H1 (cell line): Measurements from ENCODE around the gene INPP4A. TPM values are rescaled to one million over a fixed set of nuclear protein-coding genes. Genes with fewer than 3 reads are reported as not detected.

ENCODE experiments used
- CTCF ChIA-PET: fragments of 300-600 bp; sonication (Branson Sonifier 250); formaldehyde crosslinking; loops from one replicate; lab custom pipeline; 2021; ENCODE audit not compliant: partially characterized antibody; lab: Charles Lee
- POLR2A ChIA-PET: fragments of 300-600 bp; sonication (Branson Sonifier 250); formaldehyde crosslinking; loops from one replicate; lab custom pipeline; 2021; ENCODE audit warnings: inconsistent platforms; ENCODE audit not compliant: partially characterized antibody; lab: Charles Lee
- DNase-seq, 2 experiments: peaks; one replicate each; pipeline versions ENCODE4 v3.0.0 to v3.0.0-alpha.2; 2010 to 2022; ENCODE audit warnings: low spot score in 2 of 2, low read depth in 1 of 2, mixed read lengths in 1 of 2
- FAIRE-seq: peaks from 2 replicates; lab custom pipeline; 2011; peaks lifted over from hg19 to GRCh38; lab: Jason Lieb, UNC
- H2AFZ ChIP-seq: 2 replicates; pipeline ENCODE4 v1.8.1; 2012; ENCODE audit warnings: low read length, inconsistent platforms
- H2AK5ac ChIP-seq: 2 replicates; pipeline ENCODE4 v1.6.1; 2013; ENCODE audit warnings: low read depth, low read length
- H2BK120ac ChIP-seq: replicated peaks from 2 replicates; pipeline ENCODE3; 2013; ENCODE audit warnings: low read depth, low read length, inconsistent platforms
- H2BK12ac ChIP-seq: 2 replicates; pipeline ENCODE4 v1.6.1; 2013; ENCODE audit warnings: low read depth, low read length
- H2BK15ac ChIP-seq: 2 replicates; pipeline ENCODE4 v1.6.1; 2013; ENCODE audit warnings: low read length
- H2BK20ac ChIP-seq: 2 replicates; pipeline ENCODE4 v1.6.1; 2013; ENCODE audit warnings: low read length
- H2BK5ac ChIP-seq: 2 replicates; pipeline ENCODE4 v1.6.1; 2013; ENCODE audit warnings: low read depth, low read length
- H3K14ac ChIP-seq: 2 replicates; pipeline ENCODE4 v1.6.1; 2013; ENCODE audit warnings: inconsistent platforms; ENCODE audit not compliant: insufficient read length
- H3K18ac ChIP-seq: 2 replicates; pipeline ENCODE4 v1.6.1; 2013; ENCODE audit warnings: low read length; ENCODE audit errors: extremely low read depth
- H3K23ac ChIP-seq: 2 replicates; pipeline ENCODE4 v1.6.1; 2013; ENCODE audit warnings: inconsistent platforms; ENCODE audit not compliant: insufficient read length
- H3K23me2 ChIP-seq: 2 replicates; pipeline ENCODE4 v1.6.1; 2013; ENCODE audit warnings: low read depth, low read length
- H3K27ac ChIP-seq: 2 replicates; pipeline ENCODE4 v1.6.1; 2011; ENCODE audit warnings: low read depth, low read length, inconsistent platforms
- H3K27me3 ChIP-seq, 4 experiments: replicated peaks in 1 of 4; 1 replicate in 1 of 4; 2 replicates in 3 of 4; pipeline versions ENCODE4 v1.6.1 to v1.8.1; 2011 to 2013; ENCODE audit warnings: low read length in 3 of 4, mild to moderate bottlenecking in 3 of 4, inconsistent platforms in 2 of 4, mixed read lengths in 2 of 4, moderate library complexity in 1 of 4; ENCODE audit not compliant: control insufficient read depth in 3 of 4, insufficient read depth in 3 of 4; ENCODE audit errors: extremely low read depth in 1 of 4
- H3K36me3 ChIP-seq, 4 experiments: 2 replicates each; pipeline versions ENCODE4 v1.6.1 to v1.8.1; 2011 to 2013; ENCODE audit warnings: mild to moderate bottlenecking in 4 of 4, low read length in 3 of 4, moderate library complexity in 2 of 4, control low read depth in 1 of 4, inconsistent platforms in 1 of 4; ENCODE audit not compliant: insufficient read depth in 4 of 4, control insufficient read depth in 2 of 4
- H3K4ac ChIP-seq: replicated peaks from 2 replicates; pipeline ENCODE3; 2013; ENCODE audit warnings: low read length, low read depth, mixed read lengths, inconsistent platforms; ENCODE audit not compliant: insufficient read length
- H3K4me1 ChIP-seq, 4 experiments: replicated peaks in 1 of 4; 1 replicate in 1 of 4; 2 replicates in 3 of 4; pipeline versions ENCODE4 v1.6.1 to v1.8.1; 2011 to 2013; ENCODE audit warnings: low read length in 3 of 4, inconsistent platforms in 2 of 4, mixed read lengths in 1 of 4; ENCODE audit not compliant: insufficient read depth in 4 of 4, control insufficient read depth in 3 of 4
- H3K4me2 ChIP-seq, 2 experiments: 2 replicates each; pipeline versions ENCODE4 v1.6.1 to v1.8.1; 2011 to 2013; ENCODE audit warnings: low read depth in 2 of 2, low read length in 2 of 2, control low read depth in 1 of 2, inconsistent platforms in 1 of 2, mild to moderate bottlenecking in 1 of 2; ENCODE audit not compliant: insufficient read depth in 1 of 2
- H3K4me3 ChIP-seq, 4 experiments: fragments of 200-600, 300-600 bp in 1 of 4; sonication (generic), shearing (Covaris generic), sonication (Bioruptor Twin) in 1 of 4; 2 replicates each; pipeline versions ENCODE4 v1.5.1 to v1.8.1; 2011 to 2016; ENCODE audit warnings: low read length in 4 of 4, low read depth in 3 of 4, control low read depth in 2 of 4, inconsistent platforms in 2 of 4, mild to moderate bottlenecking in 2 of 4, mixed read lengths in 1 of 4, moderate library complexity in 1 of 4; ENCODE audit not compliant: insufficient read depth in 2 of 4; ENCODE audit errors: extremely low read depth in 1 of 4
- H3K56ac ChIP-seq: replicated peaks from 2 replicates; pipeline ENCODE3; 2013; ENCODE audit warnings: low read depth, mild to moderate bottlenecking, mixed read lengths, low read length, inconsistent platforms; ENCODE audit not compliant: insufficient read length
- H3K79me1 ChIP-seq: 2 replicates; pipeline ENCODE4 v1.6.1; 2013; ENCODE audit warnings: low read depth, low read length, control low read depth
- H3K79me2 ChIP-seq, 2 experiments: 2 replicates each; pipeline versions ENCODE4 v1.6.1 to v1.8.1; 2012 to 2013; ENCODE audit warnings: low read length in 2 of 2, mild to moderate bottlenecking in 2 of 2, inconsistent platforms in 1 of 2; ENCODE audit not compliant: insufficient read depth in 2 of 2, control insufficient read depth in 1 of 2
- H3K9ac ChIP-seq, 4 experiments: replicated peaks in 1 of 4; 1 replicate in 1 of 4; 2 replicates in 3 of 4; pipeline versions ENCODE4 v1.6.1 to v1.8.1; 2011 to 2013; ENCODE audit warnings: low read depth in 3 of 4, low read length in 3 of 4, control low read depth in 2 of 4, mild to moderate bottlenecking in 2 of 4, moderate library complexity in 2 of 4, inconsistent platforms in 1 of 4; ENCODE audit errors: extremely low read depth in 1 of 4
- H3K9me3 ChIP-seq, 2 experiments: 2 replicates each; pipeline versions ENCODE4 v1.6.1 to v1.8.1; 2012 to 2013; ENCODE audit warnings: mild to moderate bottlenecking in 2 of 2, moderate library complexity in 2 of 2, control low read depth in 1 of 2, inconsistent platforms in 1 of 2, low read depth in 1 of 2, low read length in 1 of 2, mixed read lengths in 1 of 2; ENCODE audit not compliant: insufficient read depth in 2 of 2
- H4K20me1 ChIP-seq, 2 experiments: replicated peaks in 1 of 2; 2 replicates each; pipeline versions ENCODE3 to v1.8.1; 2011 to 2013; ENCODE audit warnings: inconsistent platforms in 2 of 2, low read length in 2 of 2, mild to moderate bottlenecking in 1 of 2; ENCODE audit not compliant: insufficient read depth in 2 of 2, control insufficient read depth in 1 of 2
- H4K5ac ChIP-seq: 2 replicates; pipeline ENCODE4 v1.6.1; 2013; ENCODE audit warnings: low read length, low read depth, mixed read lengths, inconsistent platforms; ENCODE audit not compliant: insufficient read length
- H4K8ac ChIP-seq: 2 replicates; pipeline ENCODE4 v1.8.0; 2013; ENCODE audit warnings: mild to moderate bottlenecking, moderate library complexity, low read length, inconsistent platforms; ENCODE audit not compliant: insufficient read depth; ENCODE audit errors: extremely low read depth
- H4K91ac ChIP-seq: replicated peaks from 2 replicates; pipeline ENCODE3; 2013; ENCODE audit warnings: low read length, mixed read lengths, inconsistent platforms; ENCODE audit not compliant: insufficient read length
- CEBPB ChIP-seq: IDR thresholded peaks from 2 replicates; pipeline ENCODE4 v1.6.1; 2012; ENCODE audit warnings: low read depth, low read length
- CHD2 ChIP-seq: IDR thresholded peaks from 2 replicates; pipeline ENCODE4 v1.6.1; 2012; ENCODE audit warnings: low read length, improper control_type of control experiment
- CTCF ChIP-seq, 3 experiments: IDR thresholded peaks; 1 replicate in 2 of 3; 2 replicates in 1 of 3; pipeline versions ENCODE4 v1.5.1 to v1.6.1; 2011; ENCODE audit warnings: low read length in 3 of 3, mild to moderate bottlenecking in 3 of 3, inconsistent platforms in 2 of 3, low read depth in 1 of 3, moderate library complexity in 1 of 3; ENCODE audit not compliant: insufficient read depth in 1 of 3; ENCODE audit errors: control extremely low read depth in 1 of 3
- EGR1 ChIP-seq: IDR thresholded peaks from 2 replicates; pipeline ENCODE4 v1.6.1; 2011; ENCODE audit warnings: low read depth, low read length, borderline replicate concordance
- MAX ChIP-seq: IDR thresholded peaks from 2 replicates; pipeline ENCODE4 v1.6.1; 2012; ENCODE audit warnings: inconsistent platforms
- RFX5 ChIP-seq: IDR thresholded peaks from 2 replicates; pipeline ENCODE4 v1.6.1; 2011; ENCODE audit warnings: low read depth, low read length, improper control_type of control experiment, borderline replicate concordance
- RXRA ChIP-seq: IDR thresholded peaks from 2 replicates; pipeline ENCODE4 v1.6.1; 2011; ENCODE audit warnings: low read depth, mild to moderate bottlenecking, low read length, moderate library complexity; ENCODE audit not compliant: insufficient read depth
- SIRT6 ChIP-seq: IDR thresholded peaks from one replicate; pipeline ENCODE4 v1.7.1; 2012; ENCODE audit warnings: low read length, inconsistent platforms
- TAF1 ChIP-seq: IDR thresholded peaks from 2 replicates; pipeline ENCODE4 v1.6.1; 2011; ENCODE audit warnings: mild to moderate bottlenecking, low read depth, low read length
- TAF7 ChIP-seq: optimal IDR thresholded peaks from 2 replicates; pipeline ENCODE3; 2011; ENCODE audit warnings: low read depth, mild to moderate bottlenecking, inconsistent platforms, low read length, moderate library complexity, borderline replicate concordance
- WGBS, 2 experiments: shearing (Covaris generic) in 1 of 2; methylation state at CpG; one replicate each; pipeline versions ENCODE4 v1.1.6 to v1.1.7; 2013 to 2015; ENCODE audit warnings: low lambda C conversion rate in 2 of 2, mixed read lengths in 2 of 2, inconsistent platforms in 1 of 2, low coverage in 1 of 2, missing lambda C conversion rate in 1 of 2; ENCODE audit not compliant: insufficient replicate concordance in 2 of 2, insufficient coverage in 1 of 2, insufficient read length in 1 of 2; ENCODE audit errors: extremely low coverage in 1 of 2, missing lambda C conversion rate in 1 of 2; 5-methylcytosine and 5-hydroxymethylcytosine counted together
- polyA plus RNA-seq, 7 experiments: library from polyadenylated mRNA; depleted of rRNA in 3 of 7; stranded (reverse) in 5 of 7; unstranded in 2 of 7; fragments of >200 nt in 5 of 7; fragments of 200-250 nt in 2 of 7; gene quantifications; 1 replicate in 5 of 7; 2 replicates in 1 of 7; 4 replicates in 1 of 7; pipeline versions ENCODE4 v1.2.1 to v1.2.3, GENCODE V29; 2011 to 2013; ENCODE audit warnings: missing spikeins in 2 of 7, mixed read lengths in 2 of 7
- total RNA-seq: library from RNA; stranded (reverse); fragmentation: NEBNext Ultra II Directional; extraction: Animal tissue kit (Norgen Biotek cat#: 25700); gene quantifications from 2 replicates; pipeline ENCODE4 v1.2.1, GENCODE V29; 2021

INPP4A gene
- total and polyA plus RNA-seq, 2 of the 8 experiments (the other 6 are each of a cell fraction or from before 2014, with no cell fraction given) = 25.6 to 34.3 TPM

DNA sequence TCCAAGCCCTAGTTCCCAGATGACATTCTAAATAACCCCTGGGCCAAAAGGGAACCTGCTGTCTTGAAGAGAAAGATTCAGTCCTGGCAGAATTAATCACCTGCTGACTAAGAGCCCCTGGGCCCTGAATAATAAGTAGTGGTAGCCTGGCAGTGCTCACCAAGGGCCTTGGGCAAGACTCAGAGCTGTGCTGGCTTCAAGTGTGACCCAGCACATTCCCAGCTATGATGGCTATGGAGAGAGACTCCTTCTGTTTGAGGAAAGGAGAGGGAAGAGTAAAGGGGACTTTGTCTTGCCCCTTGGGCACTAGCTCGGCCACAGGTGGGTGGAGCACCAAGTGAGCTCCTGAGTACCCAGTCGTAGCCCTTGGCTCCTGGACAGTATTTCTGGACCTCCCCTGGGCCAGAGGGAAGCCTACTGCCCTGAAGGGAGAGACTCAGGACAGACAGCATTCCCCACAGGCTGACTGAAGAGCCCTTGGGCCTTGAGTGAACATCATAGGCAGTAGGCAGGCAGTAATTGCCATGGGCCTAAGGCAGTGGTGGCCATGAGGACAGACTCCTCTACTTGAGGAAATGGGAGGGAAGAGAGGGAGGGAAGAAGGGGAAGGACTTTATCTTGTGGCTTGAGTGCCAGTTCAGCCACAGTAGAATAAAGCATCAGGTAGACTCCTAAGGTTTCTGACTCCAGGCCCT is 40.0 kb upstream of the INPP4A start:
- no peak overlapping the region for H3K4ac ChIP-seq
- no peak overlapping the region for H2BK12ac ChIP-seq
- no peaks in the 10 kb centered on the region for H3K79me2 ChIP-seq
- FAIRE-seq = no peak
- no peak overlapping the region for H2AFZ ChIP-seq
- peak in 1 of 2 experiments; percentile 32 for DNase-seq
- no peak overlapping the region for H3K18ac ChIP-seq
- H4K20me1 ChIP-seq = no peaks in the 10 kb centered on the region
- H3K14ac ChIP-seq = no peak overlapping the region
- H3K4me3 ChIP-seq = no peak overlapping the region
- H3K9ac ChIP-seq = no peak overlapping the region
- TF ChIP-seq CEBPB = no peak
- no peak for TF ChIP-seq MAX
- TF ChIP-seq TAF7 = no peak
- no peak for TF ChIP-seq SIRT6
- no peak for TF ChIP-seq EGR1
- no peak for TF ChIP-seq CTCF (IDR thresholded peaks at IDR 0.05; ENCODE audit: control extremely low read depth in 1 of 3, insufficient read depth in 1 of 3, low read depth in 1 of 3, low read length in 3 of 3)
- no peak for TF ChIP-seq RFX5
- TF ChIP-seq CHD2 = no peak
- no peak for TF ChIP-seq TAF1
- no peak for TF ChIP-seq RXRA
- no peaks in the 10 kb centered on the region for H3K23me2 ChIP-seq
- H3K4me1 ChIP-seq = peaks cover 0 to 6% (median 1%) of the 10 kb centered on the region in 4 experiments; a peak in 1 of 7 replicates
- no peak overlapping the region for H2BK15ac ChIP-seq
- no peak overlapping the region for H2BK5ac ChIP-seq
- H3K79me1 ChIP-seq = no peaks in the 10 kb centered on the region
- H3K56ac ChIP-seq = no peak overlapping the region
- H2BK20ac ChIP-seq = no peak overlapping the region
- H3K9me3 ChIP-seq = no peaks in the 10 kb centered on the region
- no peaks in the 10 kb centered on the region for H3K27me3 ChIP-seq
- H3K36me3 ChIP-seq = no peaks in the 10 kb centered on the region
- H2AK5ac ChIP-seq = no peak overlapping the region
- H4K8ac ChIP-seq = no peak overlapping the region
- CTCF ChIA-PET = interaction anchor here (0.9 to 1.7 kb wide), 4 partner anchors 8 to 84 kb away, joined by 3 to 4 read pairs (median 4); no protein-coding TSS in a partner anchor
- no peak overlapping the region for H3K23ac ChIP-seq
- H4K91ac ChIP-seq = no peak overlapping the region
- no peak overlapping the region for H2BK120ac ChIP-seq
- H4K5ac ChIP-seq = no peak overlapping the region
- POLR2A ChIA-PET = no interaction called here
- H3K4me2 ChIP-seq = no peak overlapping the region
- WGBS, 2 experiments = 96% methylated on average over 2 of the region's 2 CpGs; no CpG with 5 or more reads in 1 of the 2 experiments
- no peak overlapping the region for H3K27ac ChIP-seq
